Stimulated activated CD8-positive, alpha-beta memory T cell treated with anti-CD3 and anti-CD28 coated beads, Interleukin-2, amount 100 ng/mL, for 1 hour (primary cell): ENCODE data around the gene SLC22A16.

Experiments used
- DNase-seq, 2 donors: peaks; one replicate each; pipeline ENCODE4 v3.0.0-alpha.2; 2020; ENCODE audit warnings: low read depth in 2 of 2

Gene SLC22A16

DNA sequence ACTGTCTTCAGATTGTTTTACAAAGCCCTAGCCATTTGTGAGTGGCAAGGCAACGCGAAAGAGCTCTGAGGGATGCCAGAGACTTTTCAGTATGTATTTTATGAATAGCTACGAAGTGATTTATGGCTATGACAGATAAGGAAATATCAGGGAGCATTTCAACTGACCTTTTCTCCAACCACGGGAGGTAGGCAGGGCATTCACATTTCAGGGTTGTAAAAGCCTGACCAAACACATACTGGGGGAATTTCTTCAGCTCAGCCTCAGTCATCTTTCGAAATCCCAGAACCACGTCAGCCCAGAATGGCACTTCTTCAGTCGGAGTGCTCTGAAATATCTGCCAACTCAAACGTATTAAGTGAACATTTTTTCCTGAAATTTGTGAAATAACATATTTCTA lies 71.8 kb downstream of the SLC22A16 start:
- no peak for DNase-seq

GRCh38 chr6:110401585-110402176 lies 74.7 kb downstream of the SLC22A16 start:
- DNase-seq: no peak

- no peak for DNase-seq
These were observed 76.2 kb downstream of the SLC22A16 start for GRCh38 chr6:110400208-110400607.

GRCh38 chr6:110399219-110400071 lies 77.0 kb downstream of the SLC22A16 start:
- DNase-seq: no peak

DNA sequence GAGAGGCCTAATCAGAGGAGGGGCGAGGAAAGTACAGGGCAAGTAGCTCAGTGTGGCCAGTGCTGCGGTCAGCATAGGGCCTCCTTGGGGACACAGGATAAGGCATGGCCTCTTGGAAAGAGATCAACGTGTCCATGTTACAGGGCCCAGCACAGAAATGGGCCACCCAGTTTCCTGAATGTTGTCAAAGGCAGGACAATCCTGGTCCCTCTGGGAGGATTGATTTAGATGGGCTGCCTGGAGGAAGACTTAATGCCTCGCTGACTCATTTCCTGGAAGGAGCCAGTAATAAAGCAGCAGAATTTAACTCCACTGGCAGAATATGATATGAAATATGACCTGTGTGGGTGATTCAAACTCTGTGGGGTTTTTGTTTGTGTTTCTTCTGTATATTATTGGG lies 77.6 kb downstream of the SLC22A16 start:
- DNase-seq: no peak

DNA sequence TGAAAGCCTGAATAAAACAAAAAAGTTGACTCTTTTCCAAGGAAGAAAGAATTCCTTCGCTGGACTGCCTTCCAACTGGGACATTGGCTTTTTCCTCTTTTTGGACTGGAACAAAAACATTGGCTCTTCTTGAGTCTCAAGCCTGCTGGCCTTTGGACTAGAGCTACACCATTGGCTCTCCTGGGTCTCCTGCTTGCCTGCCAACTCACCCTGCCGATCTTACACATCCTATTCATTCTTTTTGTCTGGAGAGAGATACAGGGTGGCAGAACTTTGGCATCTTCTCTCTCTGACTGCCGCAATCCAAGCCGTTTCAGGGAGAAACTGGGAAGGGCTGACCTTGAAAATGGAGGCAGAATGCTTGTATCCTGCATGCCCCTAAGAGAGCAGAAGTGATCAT lies 81.2 kb downstream of the SLC22A16 start:
- DNase-seq: no peak

DNA sequence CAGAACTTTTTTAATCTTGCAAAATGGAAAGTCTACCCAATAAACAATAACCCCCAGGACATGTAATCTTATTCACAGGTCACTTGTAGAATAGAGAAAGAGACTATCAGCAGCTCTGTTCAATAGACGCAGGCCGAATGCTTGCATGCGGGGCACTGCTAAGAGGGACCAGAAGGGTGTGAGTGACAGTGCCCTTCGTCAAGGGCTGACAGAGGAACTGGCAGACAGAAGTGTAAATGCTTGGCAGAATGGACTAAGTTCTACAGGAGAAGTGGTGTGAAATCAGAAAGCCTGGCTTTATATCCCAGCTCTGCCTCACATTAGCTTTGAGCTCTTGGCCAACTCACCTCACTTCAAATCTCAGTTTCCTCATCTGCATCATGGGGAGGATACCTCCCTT lies 82.0 kb downstream of the SLC22A16 start:
- no peak for DNase-seq

DNA sequence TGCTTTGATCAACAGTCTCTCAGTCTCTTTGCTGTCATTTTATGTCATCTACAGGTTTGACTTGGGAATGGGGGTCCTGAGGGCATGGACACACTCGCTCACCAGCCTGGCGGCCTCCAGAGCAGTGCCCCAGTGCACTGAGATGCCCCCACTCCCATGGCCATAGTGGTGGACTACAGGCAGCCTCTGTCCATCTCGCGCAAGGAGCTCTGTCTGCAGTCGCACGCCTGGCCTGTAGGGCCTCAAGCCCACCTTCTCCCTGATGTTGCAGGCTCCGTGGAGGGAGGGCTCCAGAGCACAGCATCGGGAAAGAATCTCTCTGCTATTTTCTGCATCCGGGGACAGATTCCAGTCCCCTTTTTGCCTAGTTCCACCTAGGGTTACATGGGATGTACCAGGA lies 83.7 kb downstream of the SLC22A16 start:
- no peak for DNase-seq

GRCh38 chr6:110390404-110390803 lies 86.0 kb downstream of the SLC22A16 start:
- DNase-seq: no peak

GRCh38 chr6:110389689-110390382 lies 86.6 kb downstream of the SLC22A16 start:
- DNase-seq: no peak

DNA sequence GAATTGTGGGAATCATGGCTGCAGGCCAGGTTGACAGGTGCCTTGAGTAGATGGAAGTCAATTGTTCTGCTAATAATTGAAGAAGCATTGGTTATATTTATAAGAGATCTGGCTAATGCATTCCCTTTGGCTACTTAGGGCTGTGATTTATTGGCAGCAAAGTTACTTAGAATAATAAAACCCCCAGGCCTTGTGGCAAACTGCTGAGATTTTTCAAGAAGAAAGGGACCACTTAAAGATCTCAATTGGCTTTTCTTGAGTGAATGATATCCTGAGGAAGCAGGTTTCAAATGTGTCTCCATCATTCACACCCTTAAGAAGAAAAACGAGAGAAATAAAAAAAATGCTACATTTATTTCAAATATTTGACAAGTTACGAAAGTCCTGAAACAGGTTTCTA lies 88.4 kb downstream of the SLC22A16 start:
- no peak for DNase-seq

DNA sequence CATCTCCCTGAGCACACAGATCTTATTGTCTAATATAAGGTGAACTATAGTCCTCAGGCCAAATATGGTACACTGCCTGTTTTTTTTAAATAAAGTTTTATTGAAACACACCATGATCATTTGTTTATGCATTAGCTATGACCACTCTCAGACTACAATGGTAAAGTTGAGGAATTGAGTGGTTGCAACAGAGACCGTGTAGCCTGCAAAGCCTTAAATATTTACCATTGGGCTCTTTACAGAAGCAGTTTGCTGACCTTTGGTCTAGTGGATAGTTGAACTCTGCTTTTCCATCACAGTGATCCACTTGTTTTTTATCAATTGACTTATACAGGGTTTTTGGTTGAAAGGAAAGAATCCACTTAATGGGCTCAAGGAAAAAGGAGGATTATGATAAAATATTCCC lies 91.0 kb downstream of the SLC22A16 start:
- DNase-seq: no peak

- no peak for DNase-seq
These were observed 97.9 kb downstream of the SLC22A16 start for GRCh38 chr6:110378552-110378951.
